Uterus (tissue), 2 donors: ENCODE data around the gene CLRN1.

ENCODE experiments used
- CTCF ChIP-seq, 4 experiments: fragments of 200-600 bp in 2 of 4; fragments of 450-650 bp in 2 of 4; sonication (generic) in 2 of 4; IDR thresholded peaks; one replicate each; pipeline ENCODE4 v1.5.1; 2016 to 2019; ENCODE audit warnings: antibody characterized with exemption in 4 of 4, mild to moderate bottlenecking in 2 of 4, moderate library complexity in 1 of 4
- POLR2A ChIP-seq, 2 donors: fragments of 450-650 bp; IDR thresholded peaks; one replicate each; pipeline ENCODE4 v1.6.1; 2016; ENCODE audit warnings: antibody characterized with exemption in 2 of 2, mild to moderate bottlenecking in 1 of 2, moderate library complexity in 1 of 2

DNA sequence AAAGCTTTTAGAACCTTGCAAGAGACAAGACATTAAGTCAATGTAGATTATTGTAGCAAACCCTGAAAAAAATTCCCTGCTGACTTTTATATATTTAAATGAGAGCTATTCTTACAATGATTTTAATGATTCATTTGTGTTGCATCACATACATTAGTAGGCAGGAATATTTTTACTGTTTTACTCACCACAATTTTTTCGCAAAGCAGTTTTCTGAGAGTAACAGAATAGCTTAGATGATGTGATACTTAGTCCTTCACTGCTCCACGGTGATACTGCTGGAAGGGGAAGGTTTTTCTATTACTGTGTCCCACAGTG, 43.9 kb upstream of the CLRN1 start:
- TF ChIP-seq POLR2A (IDR thresholded peaks at IDR 0.05) (no peak), CTCF (IDR thresholded peaks at IDR 0.05) (no peak)
